H7 (cell line): ENCODE results near the gene REV3L. TPM values are rescaled to one million over a fixed set of nuclear protein-coding genes. Genes with fewer than 3 reads are reported as not detected.
A peak's percentile ranks its signal among the peaks of the same experiment; 100 is the strongest.
"Not testable (repeated sequence)": the region's sequence is repeated elsewhere in the genome, so short reads cannot be mapped to it uniquely, and the experiment has no call there.

Experiments
- DNase-seq: peaks from one replicate; pipeline ENCODE4 v3.0.0; 2012
- H3K27me3 ChIP-seq: 2 replicates; pipeline ENCODE4 v1.6.0; 2011; ENCODE audit warnings: mild to moderate bottlenecking, low read length; ENCODE audit not compliant: control insufficient read depth, insufficient read depth
- H3K36me3 ChIP-seq: replicated peaks from 2 replicates; pipeline ENCODE4 v1.5.1; 2011; ENCODE audit warnings: low read length; ENCODE audit not compliant: control insufficient read depth, insufficient read depth
- H3K4me3 ChIP-seq: 2 replicates; pipeline ENCODE4 v1.5.1; 2011; ENCODE audit warnings: low read depth, mild to moderate bottlenecking, control low read depth, low read length, moderate library complexity; ENCODE audit not compliant: insufficient read depth
- total RNA-seq: library from RNA; depleted of rRNA; stranded (reverse); fragments of >200 nt; shearing (Covaris generic); gene quantifications from 2 replicates; pipeline ENCODE4 v1.2.3, GENCODE V29; 2014

The REV3L gene
- total RNA-seq, 1 experiment from 2014 or later, result 2.1 TPM

- DNase-seq, H3K27me3 ChIP-seq, H3K36me3 ChIP-seq, H3K4me3 ChIP-seq: not testable (repeated sequence)
Observed at GRCh38 chr6:111507219-111507618, 24.2 kb upstream of the REV3L start.

GRCh38 chr6:111505498-111505897, 22.5 kb upstream of the REV3L start:
- not testable (repeated sequence) for H3K27me3 ChIP-seq, DNase-seq, H3K36me3 ChIP-seq, H3K4me3 ChIP-seq

GRCh38 chr6:111503660-111504059, 20.6 kb upstream of the REV3L start:
- Histone ChIP-seq H3K4me3 (no peak overlapping the region), H3K36me3 (no peaks in the 10 kb centered on the region), H3K27me3 (no peaks in the 10 kb centered on the region)
- no peak for DNase-seq

- no peak overlapping the region for H3K4me3 ChIP-seq
- no peaks in the 10 kb centered on the region for H3K36me3 ChIP-seq
- no peaks in the 10 kb centered on the region for H3K27me3 ChIP-seq
- peak; percentile 50 for DNase-seq
Observed at GRCh38 chr6:111503194-111503593, 20.2 kb upstream of the REV3L start.

GRCh38 chr6:111502154-111502553, 19.1 kb upstream of the REV3L start:
- Histone ChIP-seq H3K36me3 (no peaks in the 10 kb centered on the region), H3K4me3 (no peak overlapping the region), H3K27me3 (no peaks in the 10 kb centered on the region)
- DNase-seq, result no peak

GRCh38 chr6:111499269-111499793, 16.3 kb upstream of the REV3L start:
- Histone ChIP-seq H3K27me3 (no peaks in the 10 kb centered on the region), H3K4me3 (no peak overlapping the region), H3K36me3 (no peaks in the 10 kb centered on the region)
- no peak for DNase-seq

GRCh38 chr6:111494951-111495635, 12.1 kb upstream of the REV3L start:
- Histone ChIP-seq H3K4me3 (no peak overlapping the region), H3K36me3 (no peaks in the 10 kb centered on the region), H3K27me3 (no peaks in the 10 kb centered on the region)
- no peak for DNase-seq

GRCh38 chr6:111492499-111492898, 9.5 kb upstream of the REV3L start:
- no peaks in the 10 kb centered on the region for H3K27me3 ChIP-seq
- DNase-seq, result no peak
- H3K4me3 ChIP-seq, result no peak overlapping the region
- no peaks in the 10 kb centered on the region for H3K36me3 ChIP-seq

GRCh38 chr6:111490067-111490466, 7.0 kb upstream of the REV3L start:
- DNase-seq, result no peak
- no peaks in the 10 kb centered on the region; the same call in 1 of the 2 replicates for H3K36me3 ChIP-seq
- no peaks in the 10 kb centered on the region for H3K27me3 ChIP-seq
- H3K4me3 ChIP-seq, result no peak overlapping the region

GRCh38 chr6:111487661-111488060, 4.6 kb upstream of the REV3L start:
- H3K36me3 ChIP-seq, result no peaks in the 10 kb centered on the region; the same call in 1 of the 2 replicates
- no peak for DNase-seq
- no peak overlapping the region for H3K4me3 ChIP-seq
- no peaks in the 10 kb centered on the region for H3K27me3 ChIP-seq

GRCh38 chr6:111486921-111487320, 3.9 kb upstream of the REV3L start:
- no peak for DNase-seq
- H3K27me3 ChIP-seq, result peaks cover 3% of the 10 kb centered on the region
- no peaks in the 10 kb centered on the region; the same call in 1 of the 2 replicates for H3K36me3 ChIP-seq
- no peak overlapping the region for H3K4me3 ChIP-seq

GRCh38 chr6:111486475-111486874, 3.5 kb upstream of the REV3L start:
- no peak for DNase-seq
- Histone ChIP-seq H3K36me3 (no peaks in the 10 kb centered on the region; the same call in 1 of the 2 replicates), H3K4me3 (no peak overlapping the region), H3K27me3 (peaks cover 8% of the 10 kb centered on the region)

GRCh38 chr6:111485342-111485741, 2.3 kb upstream of the REV3L start:
- peaks cover 19% of the 10 kb centered on the region for H3K27me3 ChIP-seq
- DNase-seq, result no peak
- no peaks in the 10 kb centered on the region; the same call in 1 of the 2 replicates for H3K36me3 ChIP-seq
- H3K4me3 ChIP-seq, result no peak overlapping the region

GRCh38 chr6:111484633-111484930, 1.6 kb upstream of the REV3L start:
- H3K27me3 ChIP-seq, result peaks cover 27% of the 10 kb centered on the region
- DNase-seq, result no peak

GRCh38 chr6:111483736-111484632, 966 bp upstream of the REV3L start:
- DNase-seq, result peak; percentile 89
- peaks cover 30% of the 10 kb centered on the region for H3K27me3 ChIP-seq
- H3K36me3 ChIP-seq, result no peaks in the 10 kb centered on the region; the same call in 1 of the 2 replicates
- H3K4me3 ChIP-seq, result peak overlapping the region; percentile 83

More at GRCh38 chr6:111484633-111484930, 1.6 kb upstream of the REV3L start:
- H3K4me3 ChIP-seq, result peak overlapping the region; percentile 83
- no peaks in the 10 kb centered on the region; the same call in 1 of the 2 replicates for H3K36me3 ChIP-seq
